ENCODE measurements around the gene HPCAL1. TPM values are rescaled to one million over a fixed set of nuclear protein-coding genes. Genes with fewer than 3 reads are reported as not detected.

The HPCAL1 gene
- total RNA-seq, 4 donors from 2014 or later, result 18.6 to 59.5 (median 37.1) TPM

GRCh38 chr2:10476723-10477442 lies 174.2 kb downstream of the HPCAL1 start:
- no peak for TF ChIP-seq CTCF (IDR thresholded peaks at IDR 0.05; ENCODE audit: low read depth)

Small RNA genes lying within 50 kb of the gene (small RNA-seq; reads per million reads assigned to genes)
- gene RF00432 (not detected), gene RN7SL66P (not detected), gene SNORA80B (6.4 reads per million, percentile 83 among the genes with 10 or more reads in this experiment)

Other genes starting within 250 kb of the HPCAL1 start
- 1 to 10 TPM in 3 of 4 donors, not detected in 1; 1.1 to 2.4 (median 1.4) TPM for gene CYS1, start 222.5 kb upstream of the HPCAL1 start, total RNA-seq
- 1 to 10 TPM in 2 of 4 donors, not detected in 2; 1.3 to 5.3 TPM for gene RRM2, start 180.2 kb upstream of the HPCAL1 start, total RNA-seq
- 10 to 100 TPM; 25.8 to 55.3 (median 31.1) TPM for gene ODC1, start 145.4 kb downstream of the HPCAL1 start, total RNA-seq

Measured in subcutaneous adipose tissue (tissue), 4 donors.